ENCODE results near the gene RAB7A.

DNA sequence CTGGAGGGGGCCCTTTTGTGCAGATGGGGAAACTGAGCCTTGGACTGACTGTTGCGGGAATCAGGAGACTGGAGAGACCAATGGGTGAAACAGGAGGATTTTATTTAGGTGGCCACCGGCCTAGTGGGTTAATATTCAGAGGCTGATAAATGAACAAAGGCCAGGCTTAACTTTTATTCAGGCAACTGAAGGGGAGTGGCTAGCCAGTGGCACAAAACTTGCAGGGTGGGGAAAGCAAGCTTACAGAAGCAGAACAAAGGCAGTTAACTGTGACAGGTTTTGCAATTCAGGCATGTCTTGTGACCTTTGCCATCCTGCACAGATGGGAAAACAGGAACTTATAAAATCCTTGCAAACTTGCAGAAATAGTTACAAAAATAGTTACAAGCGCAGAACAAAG is 128.5 kb downstream of the RAB7A start:
- TF ChIP-seq, protein P1, sequence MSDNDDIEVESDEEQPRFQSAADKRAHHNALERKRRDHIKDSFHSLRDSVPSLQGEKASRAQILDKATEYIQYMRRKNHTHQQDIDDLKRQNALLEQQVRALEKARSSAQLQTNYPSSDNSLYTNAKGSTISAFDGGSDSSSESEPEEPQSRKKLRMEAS (IDR thresholded peaks at IDR 0.05): no peak
- TF ChIP-seq, protein P2, sequence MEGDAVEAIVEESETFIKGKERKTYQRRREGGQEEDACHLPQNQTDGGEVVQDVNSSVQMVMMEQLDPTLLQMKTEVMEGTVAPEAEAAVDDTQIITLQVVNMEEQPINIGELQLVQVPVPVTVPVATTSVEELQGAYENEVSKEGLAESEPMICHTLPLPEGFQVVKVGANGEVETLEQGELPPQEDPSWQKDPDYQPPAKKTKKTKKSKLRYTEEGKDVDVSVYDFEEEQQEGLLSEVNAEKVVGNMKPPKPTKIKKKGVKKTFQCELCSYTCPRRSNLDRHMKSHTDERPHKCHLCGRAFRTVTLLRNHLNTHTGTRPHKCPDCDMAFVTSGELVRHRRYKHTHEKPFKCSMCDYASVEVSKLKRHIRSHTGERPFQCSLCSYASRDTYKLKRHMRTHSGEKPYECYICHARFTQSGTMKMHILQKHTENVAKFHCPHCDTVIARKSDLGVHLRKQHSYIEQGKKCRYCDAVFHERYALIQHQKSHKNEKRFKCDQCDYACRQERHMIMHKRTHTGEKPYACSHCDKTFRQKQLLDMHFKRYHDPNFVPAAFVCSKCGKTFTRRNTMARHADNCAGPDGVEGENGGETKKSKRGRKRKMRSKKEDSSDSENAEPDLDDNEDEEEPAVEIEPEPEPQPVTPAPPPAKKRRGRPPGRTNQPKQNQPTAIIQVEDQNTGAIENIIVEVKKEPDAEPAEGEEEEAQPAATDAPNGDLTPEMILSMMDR (IDR thresholded peaks at IDR 0.05 in 2 of 3, conservative IDR thresholded peaks at IDR 0.05 in 1 of 3; ENCODE audit: borderline replicate concordance in 1 of 3, insufficient read depth in 1 of 3, low read depth in 2 of 3, low read length in 2 of 3): no peak
- no peak for TF ChIP-seq RAD21 (IDR thresholded peaks at IDR 0.05; ENCODE audit: low read depth)
- TF ChIP-seq ELF1 (IDR thresholded peaks at IDR 0.05; ENCODE audit: borderline replicate concordance, low read depth): no peak
- no peak for TF ChIP-seq EZH2phosphoT487 (IDR thresholded peaks at IDR 0.05; ENCODE audit: borderline replicate concordance)
- TF ChIP-seq POLR2A (IDR thresholded peaks at IDR 0.05; ENCODE audit: borderline replicate concordance, extremely low read depth, insufficient read depth, insufficient read length): no peak
- TF ChIP-seq POLR2AphosphoS5 (IDR thresholded peaks at IDR 0.05; ENCODE audit: low read depth, low read length): no peak
- TF ChIP-seq YY1 (IDR thresholded peaks at IDR 0.05; ENCODE audit: extremely low read depth, insufficient replicate concordance, low read depth, low read length): no peak
- no peak for TF ChIP-seq CEBPB (IDR thresholded peaks at IDR 0.05; ENCODE audit: low read depth)
- TF ChIP-seq JUND (IDR thresholded peaks at IDR 0.05): no peak
- no peak for TF ChIP-seq ZNF274 (IDR thresholded peaks at IDR 0.05; ENCODE audit: low read depth, low read length)
- TF ChIP-seq SIN3A (IDR thresholded peaks at IDR 0.05; ENCODE audit: low read depth): no peak
- TF ChIP-seq FOSL1 (IDR thresholded peaks at IDR 0.05; ENCODE audit: low read depth): no peak

Data from HCT116 (cell line).